HG02870 (cell line): ENCODE results near the gene RAB44.
"Not testable (repeated sequence)": the region's sequence is repeated elsewhere in the genome, so short reads cannot be mapped to it uniquely, and the experiment has no call there.

ENCODE experiments used
- ATAC-seq: cut with Tn5 transposase; IDR thresholded peaks from one replicate; pipeline ENCODE4 v1.9.1; 2021; ENCODE audit warnings: mild to moderate bottlenecking, moderate library complexity; ENCODE audit not compliant: unreplicated experiment

RAB44 gene

DNA sequence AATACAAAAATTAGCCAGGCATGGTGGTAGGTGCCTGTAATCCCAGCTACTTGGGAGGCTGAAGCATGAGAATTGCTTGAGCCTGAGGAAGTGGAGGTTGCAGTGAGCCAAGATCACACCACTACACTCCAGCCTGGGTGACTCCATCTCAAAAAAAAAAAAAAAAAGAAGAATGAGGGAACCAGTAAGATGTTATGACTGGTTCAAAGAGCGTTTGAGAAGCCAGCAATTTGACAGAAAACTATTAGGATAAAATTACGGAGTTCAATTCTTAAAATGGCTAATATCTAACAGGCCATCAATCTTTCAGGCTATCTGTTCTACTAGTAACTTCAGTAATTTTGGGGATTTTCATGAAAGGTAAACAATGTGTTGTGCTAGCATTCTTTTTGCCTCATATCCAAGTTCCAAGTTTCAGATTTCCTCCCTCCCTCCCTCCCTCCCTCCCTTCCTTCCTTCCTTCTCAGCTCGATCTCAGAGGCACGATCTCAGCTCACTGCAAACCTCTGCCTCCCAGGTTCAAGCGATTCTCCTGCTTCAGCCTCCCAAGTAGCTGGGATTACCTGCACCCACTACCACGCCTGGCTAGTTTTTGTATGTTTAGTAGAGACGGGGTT is 7.4 kb downstream of the RAB44 start:
- ATAC-seq, result not testable (repeated sequence)

DNA sequence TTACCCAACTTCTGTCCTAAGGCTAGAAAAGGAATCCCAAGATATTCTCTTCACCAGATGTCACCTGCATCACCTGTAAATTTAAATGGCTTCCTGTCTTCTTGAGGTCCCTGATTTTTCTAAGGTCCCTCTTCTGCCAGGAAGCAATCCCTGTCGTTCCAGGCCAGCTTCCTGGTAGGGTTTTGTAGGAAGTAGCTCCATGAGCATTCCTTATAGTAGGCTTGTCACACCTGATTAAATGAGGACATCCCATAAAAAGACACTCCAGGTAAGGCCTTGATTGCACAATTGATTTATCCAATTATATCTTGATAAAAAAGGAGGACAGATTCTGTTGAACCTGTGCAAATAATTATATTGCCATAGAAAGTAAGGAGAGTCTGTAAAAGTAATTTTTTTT is 8.7 kb downstream of the RAB44 start:
- ATAC-seq, result no peak

GRCh38 chr6:36712816-36713215 is 15.2 kb downstream of the RAB44 start:
- ATAC-seq, result no peak

DNA sequence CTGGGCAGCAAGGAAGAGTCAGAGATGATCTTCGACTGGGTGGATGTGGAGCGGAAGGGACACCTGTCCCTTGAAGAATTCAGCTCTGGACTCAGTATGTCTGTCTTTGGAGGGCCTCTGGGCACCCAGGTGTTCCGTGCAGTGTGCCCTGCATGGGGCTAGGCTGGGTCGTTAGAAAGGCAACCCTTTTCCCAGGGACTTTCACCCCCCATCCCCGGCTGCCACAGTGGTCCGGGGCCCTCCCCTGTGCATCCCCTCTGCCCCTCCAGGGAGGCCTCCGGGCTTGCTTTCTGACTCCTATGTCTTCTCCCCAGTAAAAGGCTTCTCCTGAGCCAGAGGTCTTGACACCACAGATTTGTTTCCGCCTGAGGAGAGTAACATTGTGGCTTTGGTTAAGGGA is 16.2 kb downstream of the RAB44 start:
- ATAC-seq, result no peak

DNA sequence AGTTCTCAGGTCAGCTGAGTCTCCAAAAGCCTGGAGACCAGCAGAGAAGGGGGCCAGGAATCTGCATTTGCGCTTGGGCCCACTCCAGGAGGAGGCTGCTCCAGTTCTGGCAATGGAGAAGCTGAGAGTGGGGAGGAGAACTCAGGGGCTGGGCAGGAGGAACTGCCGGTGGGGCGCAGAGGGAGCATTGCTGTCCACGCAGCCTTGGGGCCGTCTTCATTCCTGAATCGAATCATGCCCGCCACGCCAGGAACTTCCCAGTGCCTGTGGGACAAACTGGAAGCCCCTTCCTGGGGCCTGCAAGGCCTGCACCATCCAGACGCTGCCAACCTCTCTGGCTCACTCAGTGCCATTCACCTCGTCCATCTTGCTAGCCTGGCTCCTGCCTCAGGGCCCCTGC is 16.9 kb downstream of the RAB44 start:
- ATAC-seq, result no peak

DNA sequence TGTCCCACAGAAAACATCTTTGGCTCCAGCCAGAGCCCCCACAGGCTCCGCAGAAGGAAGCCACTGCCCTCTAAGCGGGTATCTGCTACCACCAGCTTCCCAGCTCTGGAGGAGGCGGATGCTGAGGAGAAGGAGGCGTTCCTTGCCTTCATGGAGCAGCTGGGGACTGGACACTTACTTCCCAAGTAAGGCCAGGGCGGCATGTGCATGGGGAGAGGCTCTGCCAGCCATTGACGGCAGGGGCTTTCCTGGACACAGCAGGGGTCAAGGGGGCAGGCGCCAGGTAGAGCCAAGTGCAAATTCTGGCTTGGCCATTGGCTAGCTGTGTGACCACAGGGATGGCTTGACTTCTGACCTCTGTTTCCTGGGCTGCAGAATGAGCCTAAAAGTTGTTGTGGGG is 17.8 kb downstream of the RAB44 start:
- ATAC-seq, result no peak

- ATAC-seq, result no peak
Observed at GRCh38 chr6:36716476-36717093, 19.0 kb downstream of the RAB44 start.

- no peak for ATAC-seq
Observed at GRCh38 chr6:36717231-36717825, 19.7 kb downstream of the RAB44 start.

GRCh38 chr6:36717871-36718540 is 20.4 kb downstream of the RAB44 start:
- ATAC-seq, result no peak

DNA sequence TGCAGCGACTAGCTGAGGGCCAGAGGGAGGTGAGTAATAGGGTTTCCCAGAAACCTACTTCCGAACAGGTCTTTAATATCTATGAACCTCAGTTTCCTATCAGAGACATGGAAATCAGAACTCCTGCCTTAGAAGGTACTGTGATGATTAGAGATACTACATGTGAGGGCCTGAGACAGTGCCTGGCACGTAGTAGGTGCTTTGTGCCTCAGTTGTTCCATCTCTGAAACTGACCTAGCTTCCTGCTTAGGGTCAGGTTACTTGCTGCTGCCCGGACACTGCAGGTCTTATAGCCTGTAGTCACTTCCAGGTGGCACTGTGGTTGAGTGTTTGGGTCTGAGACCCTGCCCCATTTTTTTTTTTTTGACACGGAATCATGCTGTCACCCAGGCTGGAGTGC is 20.9 kb downstream of the RAB44 start:
- ATAC-seq, result no peak

GRCh38 chr6:36719126-36719525 is 21.5 kb downstream of the RAB44 start:
- no peak for ATAC-seq

DNA sequence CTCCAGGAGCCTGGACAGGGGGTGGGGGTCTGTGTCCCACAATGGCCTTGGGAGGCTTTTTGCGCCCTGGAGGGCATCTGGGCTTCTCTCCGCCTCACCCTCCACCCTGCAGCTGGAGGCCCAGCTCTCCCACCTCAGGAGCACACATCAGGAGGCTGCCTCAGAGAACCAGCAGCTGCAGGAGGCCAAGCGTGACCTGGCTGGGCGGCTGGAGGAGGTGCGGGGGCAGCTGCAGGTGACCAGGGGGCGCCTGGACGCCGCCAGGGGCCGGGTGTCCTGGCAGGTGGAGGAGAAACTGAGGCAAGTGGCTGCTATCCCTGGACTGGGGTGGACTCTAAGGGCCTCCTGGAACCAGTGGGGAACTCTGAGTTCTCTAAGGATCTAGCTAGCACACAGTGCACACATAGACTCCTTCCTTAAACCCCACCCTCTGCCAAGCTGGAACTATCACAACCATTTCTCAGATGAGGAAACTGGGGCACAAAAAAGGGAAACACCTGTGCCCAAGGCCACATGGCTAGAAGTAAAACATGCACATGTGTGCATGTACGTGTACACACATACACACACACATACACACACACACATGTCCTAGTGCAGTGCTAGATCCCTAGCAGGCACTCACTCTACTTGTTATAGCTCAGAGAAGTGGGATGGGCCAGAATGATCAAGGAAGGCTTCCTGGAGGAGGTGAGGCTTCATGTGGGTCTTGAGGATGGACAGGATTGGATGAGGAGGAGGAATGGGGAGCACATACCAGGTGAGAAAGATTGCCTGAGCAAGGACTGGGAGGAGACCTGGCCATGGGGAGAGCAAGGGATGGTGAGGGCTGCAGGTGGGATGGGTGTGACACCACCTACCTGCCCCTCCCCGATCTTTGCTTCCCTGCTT is 22.9 kb downstream of the RAB44 start:
- no peak for ATAC-seq

- ATAC-seq, result no peak
Observed at GRCh38 chr6:36721369-36722140, 23.9 kb downstream of the RAB44 start.

- ATAC-seq, result no peak
Observed at GRCh38 chr6:36722365-36722764, 24.7 kb downstream of the RAB44 start.

GRCh38 chr6:36722879-36723278 is 25.3 kb downstream of the RAB44 start:
- no peak for ATAC-seq

DNA sequence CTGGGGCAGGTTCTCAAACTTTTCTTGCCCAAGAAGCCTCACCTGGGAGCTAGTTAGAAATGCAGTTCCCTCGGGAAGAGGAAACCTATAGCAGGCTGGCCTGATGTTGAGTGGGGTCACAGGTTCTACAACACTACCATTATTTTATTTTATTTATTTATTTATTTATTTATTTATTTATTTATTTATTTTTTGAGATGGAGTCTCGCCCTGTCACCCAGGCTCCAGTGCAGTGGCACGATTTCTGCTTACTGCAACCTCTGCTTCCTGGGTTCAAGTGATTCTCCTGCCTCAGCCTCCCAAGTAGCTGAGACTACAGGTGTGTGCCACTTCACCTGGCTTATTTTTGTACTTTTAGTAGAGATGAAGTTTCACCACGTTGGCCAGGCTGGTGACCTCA is 26.4 kb downstream of the RAB44 start:
- not testable (repeated sequence) for ATAC-seq

GRCh38 chr6:36724514-36725390 is 27.1 kb downstream of the RAB44 start:
- no peak for ATAC-seq

- no peak for ATAC-seq
Observed at GRCh38 chr6:36725581-36725980, 28.0 kb downstream of the RAB44 start.

GRCh38 chr6:36727505-36728021 is 29.9 kb downstream of the RAB44 start:
- no peak for ATAC-seq
